SK-N-SH (cell line): ENCODE results near the gene EBF4. TPM values are rescaled to one million over a fixed set of nuclear protein-coding genes. Genes with fewer than 3 reads are reported as not detected.

Source experiments
- CTCF ChIA-PET: fragments of 300-600, 350-600 bp; formaldehyde crosslinking; extraction: SDS; loops from one replicate; lab custom pipeline; 2021; lab: Yijun Ruan, JAX
- POLR2A ChIA-PET: fragments of 350-600 bp; sonication (Branson Sonifier 250); formaldehyde crosslinking; extraction: SDS; loops from one replicate; lab custom pipeline; 2020; ENCODE audit warnings: antibody characterized with exemption, inconsistent platforms; lab: Yijun Ruan, JAX
- DNase-seq: peaks from one replicate; pipeline ENCODE4 v3.0.0; 2012
- H2AFZ ChIP-seq: fragments of 200-600 bp; sonication (generic); 2 replicates; pipeline ENCODE4 v1.8.1; 2016; ENCODE audit warnings: antibody characterized with exemption, mild to moderate bottlenecking, low read depth
- H3F3A ChIP-seq: fragments of 200-600 bp; sonication (generic); replicated peaks from 2 replicates; pipeline ENCODE3; 2016; ENCODE audit warnings: antibody characterized with exemption, mild to moderate bottlenecking; ENCODE audit not compliant: insufficient read depth
- H3K27ac ChIP-seq, 2 experiments: fragments of 200-500 bp in 1 of 2; fragments of 200-600 bp in 1 of 2; sonication (Bioruptor generic) in 1 of 2; sonication (generic), shearing (Covaris generic) in 1 of 2; 2 replicates each; pipeline versions ENCODE4 v1.5.1 to v1.6.1; 2014 to 2016; ENCODE audit warnings: low read depth in 2 of 2, inconsistent platforms in 1 of 2, low read length in 1 of 2, mild to moderate bottlenecking in 1 of 2, mixed read lengths in 1 of 2
- H3K27me3 ChIP-seq: fragments of 200-600 bp; sonication (generic), shearing (Covaris generic); 2 replicates; pipeline ENCODE4 v1.6.1; 2016; ENCODE audit warnings: mixed run types; ENCODE audit not compliant: insufficient read depth
- H3K36me3 ChIP-seq, 2 experiments: fragments of 200-500 bp in 1 of 2; fragments of 200-600 bp in 1 of 2; sonication (Bioruptor generic) in 1 of 2; sonication (generic) in 1 of 2; replicated peaks in 1 of 2; 2 replicates each; pipeline versions ENCODE3 to v1.5.1; 2014 to 2016; ENCODE audit warnings: low read length in 1 of 2, mild to moderate bottlenecking in 1 of 2; ENCODE audit not compliant: insufficient read depth in 2 of 2, control insufficient read depth in 1 of 2
- H3K4me1 ChIP-seq, 2 experiments: fragments of 200-500 bp in 1 of 2; fragments of 200-600 bp in 1 of 2; sonication (Bioruptor generic) in 1 of 2; sonication (generic), shearing (Covaris generic) in 1 of 2; 2 replicates each; pipeline versions ENCODE4 v1.5.1 to v1.6.1; 2014 to 2016; ENCODE audit warnings: low read depth in 1 of 2, low read length in 1 of 2, mixed run types in 1 of 2; ENCODE audit not compliant: insufficient read depth in 2 of 2, control insufficient read depth in 1 of 2
- H3K4me2 ChIP-seq: fragments of 200-600 bp; sonication (generic), shearing (Covaris generic); 2 replicates; pipeline ENCODE4 v1.6.1; 2017; ENCODE audit warnings: mixed run types
- H3K4me3 ChIP-seq, 2 experiments: fragments of 200-500 bp in 1 of 2; fragments of 200-600 bp in 1 of 2; sonication (Bioruptor generic) in 1 of 2; sonication (generic), shearing (Covaris generic) in 1 of 2; 2 replicates each; pipeline versions ENCODE4 v1.5.1 to v1.8.1; 2014 to 2016; ENCODE audit warnings: low read depth in 2 of 2, inconsistent platforms in 1 of 2, low read length in 1 of 2, mild to moderate bottlenecking in 1 of 2, mixed read lengths in 1 of 2, moderate library complexity in 1 of 2
- H3K79me2 ChIP-seq: fragments of 200-600 bp; sonication (generic); 2 replicates; pipeline ENCODE4 v1.8.1; 2017; ENCODE audit warnings: mild to moderate bottlenecking; ENCODE audit not compliant: insufficient read depth
- H3K9ac ChIP-seq: fragments of 200-600 bp; sonication (generic); 2 replicates; pipeline ENCODE4 v1.6.1; 2017; ENCODE audit warnings: mixed run types
- H3K9me2 ChIP-seq: fragments of 200-600 bp; sonication (generic); 2 replicates; pipeline ENCODE4 v1.6.1; 2017; ENCODE audit warnings: mixed run types
- H3K9me3 ChIP-seq: fragments of 200-600 bp; sonication (generic); 2 replicates; pipeline ENCODE4 v1.6.1; 2017; ENCODE audit warnings: mixed run types, mild to moderate bottlenecking, moderate library complexity
- H4K20me1 ChIP-seq: fragments of 200-600 bp; sonication (generic); 2 replicates; pipeline ENCODE4 v1.6.1; 2017; ENCODE audit warnings: mild to moderate bottlenecking, mixed run types; ENCODE audit not compliant: insufficient read depth
- CHD2 ChIP-seq: fragments of 150-350 bp; IDR thresholded peaks from 2 replicates; pipeline ENCODE4 v1.6.1; 2018; ENCODE audit warnings: low read length; ENCODE audit not compliant: partially characterized antibody
- ELF1 ChIP-seq: IDR thresholded peaks from 2 replicates; pipeline ENCODE4 v1.4.0; 2012
- FOSL2 ChIP-seq: IDR thresholded peaks from 2 replicates; pipeline ENCODE4 v1.4.0; 2012; ENCODE audit warnings: low read depth, mild to moderate bottlenecking, moderate library complexity, borderline replicate concordance
- FOXM1 ChIP-seq: IDR thresholded peaks from 2 replicates; pipeline ENCODE4 v1.4.0; 2012; ENCODE audit warnings: low read depth, mild to moderate bottlenecking
- JUND ChIP-seq: IDR thresholded peaks from 2 replicates; pipeline ENCODE4 v1.4.0; 2012
- MEF2A ChIP-seq: IDR thresholded peaks from 2 replicates; pipeline ENCODE4 v1.4.0; 2012; ENCODE audit warnings: low read depth, borderline replicate concordance
- NRF1 ChIP-seq: IDR thresholded peaks from 2 replicates; pipeline ENCODE4 v1.6.1; 2012; ENCODE audit warnings: low read depth, mild to moderate bottlenecking, low read length
- POLR2AphosphoS5 ChIP-seq: IDR thresholded peaks from 2 replicates; pipeline ENCODE4 v1.6.1; 2012; ENCODE audit warnings: low read depth, low read length
- RAD21 ChIP-seq: IDR thresholded peaks from 2 replicates; pipeline ENCODE4 v1.6.1; 2012; ENCODE audit warnings: mild to moderate bottlenecking, low read length
- RCOR1 ChIP-seq: fragments of 150-350 bp; IDR thresholded peaks from 2 replicates; pipeline ENCODE4 v1.6.1; 2017; ENCODE audit warnings: antibody characterized with exemption, low read length
- SIN3A ChIP-seq: IDR thresholded peaks from 2 replicates; pipeline ENCODE4 v1.6.1; 2012; ENCODE audit warnings: low read depth, mild to moderate bottlenecking, low read length, moderate library complexity, borderline replicate concordance
- SMC3 ChIP-seq: IDR thresholded peaks from 2 replicates; pipeline ENCODE4 v1.6.1; 2012; ENCODE audit warnings: low read depth, low read length, improper control_type of control experiment
- TCF12 ChIP-seq: IDR thresholded peaks from 2 replicates; pipeline ENCODE4 v1.4.0; 2012
- TEAD4 ChIP-seq: IDR thresholded peaks from 2 replicates; pipeline ENCODE4 v1.4.0; 2012; ENCODE audit warnings: mild to moderate bottlenecking, borderline replicate concordance; ENCODE audit not compliant: insufficient read depth
- YY1 ChIP-seq: IDR thresholded peaks from 2 replicates; pipeline ENCODE4 v1.4.0; 2012; ENCODE audit warnings: low read depth, mild to moderate bottlenecking
- WGBS: methylation state at CpG from one replicate; pipeline ENCODE4 v1.1.6; 2017; ENCODE audit warnings: low lambda C conversion rate; 5-methylcytosine and 5-hydroxymethylcytosine counted together
- polyA plus RNA-seq, 3 experiments: library from polyadenylated mRNA; depleted of rRNA; stranded (reverse); fragments of >200 nt; gene quantifications; 2 replicates each; pipeline ENCODE4 v1.2.3, GENCODE V29; 2012
- TF ChIP-seq, protein P1 (sequence below): IDR thresholded peaks from 2 replicates; pipeline ENCODE4 v1.6.1; 2012; ENCODE audit warnings: mild to moderate bottlenecking, low read depth, low read length, moderate library complexity
- TF ChIP-seq, protein P2 (sequence below): IDR thresholded peaks from 2 replicates; pipeline ENCODE4 v1.4.0; 2012; ENCODE audit warnings: low read depth, borderline replicate concordance
- TF ChIP-seq, protein P3 (sequence below): IDR thresholded peaks from 2 replicates; pipeline ENCODE4 v1.4.0; 2012; ENCODE audit warnings: low read depth, borderline replicate concordance

EBF4 gene
- polyA plus RNA-seq, 1 of the 3 experiments (the other 2 are of a cell fraction): 20.6 TPM

DNA sequence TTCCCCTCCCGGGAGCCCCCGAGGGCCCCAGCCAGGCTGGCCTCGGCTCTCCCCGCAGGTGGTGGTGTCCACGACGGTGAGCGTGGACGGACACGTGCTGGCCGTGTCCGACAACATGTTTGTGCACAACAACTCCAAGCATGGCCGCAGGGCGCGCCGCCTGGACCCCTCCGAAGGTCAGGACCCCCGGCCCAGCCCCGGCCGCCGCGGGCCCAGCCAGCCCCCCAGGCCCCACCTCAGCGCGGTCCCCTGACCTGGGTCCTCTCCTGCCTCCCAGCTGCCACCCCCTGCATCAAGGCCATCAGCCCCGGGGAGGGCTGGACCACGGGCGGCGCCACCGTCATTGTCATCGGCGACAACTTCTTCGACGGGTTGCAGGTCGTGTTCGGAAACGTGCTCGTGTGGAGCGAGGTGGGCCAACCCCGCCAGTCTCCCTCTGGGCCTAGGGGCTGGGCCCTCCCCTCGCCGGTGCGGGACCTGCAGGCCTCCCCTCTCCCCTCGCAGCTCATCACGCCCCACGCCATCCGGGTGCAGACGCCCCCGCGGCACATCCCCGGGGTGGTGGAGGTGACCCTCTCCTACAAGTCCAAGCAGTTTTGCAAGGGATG is 56.9 kb downstream of the EBF4 start:
- Histone ChIP-seq H2AFZ (no peak overlapping the region), H3K36me3 (no peaks in the 10 kb centered on the region), H3K27me3 (no peaks in the 10 kb centered on the region), H3K9ac (no peak overlapping the region), H3K9me3 (no peaks in the 10 kb centered on the region), H3K9me2 (no peaks in the 10 kb centered on the region), H3K79me2 (no peaks in the 10 kb centered on the region), H3F3A (no peaks in the 10 kb centered on the region), H3K4me1 (no peaks in the 10 kb centered on the region), H3K4me2 (no peak overlapping the region), H4K20me1 (no peaks in the 10 kb centered on the region), H3K27ac (no peak overlapping the region), H3K4me3 (no peak overlapping the region)
- POLR2A ChIA-PET: no interaction called here
- 93% methylated on average over 31 of the region's 49 CpGs for WGBS
- DNase-seq: no peak
- TF ChIP-seq RAD21 (no peak), TEAD4 (no peak), POLR2AphosphoS5 (no peak), JUND (no peak), FOSL2 (no peak), NRF1 (no peak), RCOR1 (no peak), TCF12 (no peak), MEF2A (no peak), YY1 (no peak)
- TF ChIP-seq, protein P1, sequence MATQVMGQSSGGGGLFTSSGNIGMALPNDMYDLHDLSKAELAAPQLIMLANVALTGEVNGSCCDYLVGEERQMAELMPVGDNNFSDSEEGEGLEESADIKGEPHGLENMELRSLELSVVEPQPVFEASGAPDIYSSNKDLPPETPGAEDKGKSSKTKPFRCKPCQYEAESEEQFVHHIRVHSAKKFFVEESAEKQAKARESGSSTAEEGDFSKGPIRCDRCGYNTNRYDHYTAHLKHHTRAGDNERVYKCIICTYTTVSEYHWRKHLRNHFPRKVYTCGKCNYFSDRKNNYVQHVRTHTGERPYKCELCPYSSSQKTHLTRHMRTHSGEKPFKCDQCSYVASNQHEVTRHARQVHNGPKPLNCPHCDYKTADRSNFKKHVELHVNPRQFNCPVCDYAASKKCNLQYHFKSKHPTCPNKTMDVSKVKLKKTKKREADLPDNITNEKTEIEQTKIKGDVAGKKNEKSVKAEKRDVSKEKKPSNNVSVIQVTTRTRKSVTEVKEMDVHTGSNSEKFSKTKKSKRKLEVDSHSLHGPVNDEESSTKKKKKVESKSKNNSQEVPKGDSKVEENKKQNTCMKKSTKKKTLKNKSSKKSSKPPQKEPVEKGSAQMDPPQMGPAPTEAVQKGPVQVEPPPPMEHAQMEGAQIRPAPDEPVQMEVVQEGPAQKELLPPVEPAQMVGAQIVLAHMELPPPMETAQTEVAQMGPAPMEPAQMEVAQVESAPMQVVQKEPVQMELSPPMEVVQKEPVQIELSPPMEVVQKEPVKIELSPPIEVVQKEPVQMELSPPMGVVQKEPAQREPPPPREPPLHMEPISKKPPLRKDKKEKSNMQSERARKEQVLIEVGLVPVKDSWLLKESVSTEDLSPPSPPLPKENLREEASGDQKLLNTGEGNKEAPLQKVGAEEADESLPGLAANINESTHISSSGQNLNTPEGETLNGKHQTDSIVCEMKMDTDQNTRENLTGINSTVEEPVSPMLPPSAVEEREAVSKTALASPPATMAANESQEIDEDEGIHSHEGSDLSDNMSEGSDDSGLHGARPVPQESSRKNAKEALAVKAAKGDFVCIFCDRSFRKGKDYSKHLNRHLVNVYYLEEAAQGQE: no peak
- CTCF ChIA-PET: no interaction called here

DNA sequence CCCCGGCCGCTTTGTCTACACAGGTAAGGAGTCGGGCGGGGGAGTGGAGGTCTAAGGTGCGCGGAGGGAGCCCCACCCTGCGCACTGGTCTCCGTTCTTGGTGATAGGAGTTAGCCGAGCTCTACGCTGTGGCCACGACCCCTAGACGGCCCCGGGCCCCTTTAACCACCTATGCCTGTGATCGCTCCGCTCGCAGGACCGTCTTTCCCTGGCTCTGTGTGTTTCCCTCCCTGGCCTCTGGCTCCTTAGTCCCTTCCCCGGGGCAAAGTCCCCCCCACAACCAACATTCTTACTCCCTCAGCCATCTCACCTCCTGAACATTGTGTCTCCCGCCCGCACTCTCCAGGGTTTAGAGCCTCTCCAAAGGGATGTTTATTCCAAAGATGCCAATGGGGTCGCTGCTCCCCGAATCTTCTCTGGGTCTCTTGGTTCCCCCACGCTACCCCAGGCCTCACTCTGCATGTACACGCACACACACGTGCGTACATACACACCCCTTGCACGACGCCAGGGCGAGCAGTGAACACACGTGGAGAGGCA is 57.4 kb downstream of the EBF4 start:
- Histone ChIP-seq H3K27ac (no peak overlapping the region), H3F3A (no peaks in the 10 kb centered on the region), H2AFZ (no peak overlapping the region), H3K27me3 (no peaks in the 10 kb centered on the region), H3K4me3 (no peak overlapping the region), H3K4me1 (no peaks in the 10 kb centered on the region), H3K9me3 (no peaks in the 10 kb centered on the region), H3K4me2 (no peak overlapping the region), H3K79me2 (no peaks in the 10 kb centered on the region), H3K9me2 (no peaks in the 10 kb centered on the region), H4K20me1 (no peaks in the 10 kb centered on the region), H3K36me3 (no peaks in the 10 kb centered on the region), H3K9ac (no peak overlapping the region)
- no peak for DNase-seq
- POLR2A ChIA-PET: no interaction called here
- WGBS: 90% methylated on average over 24 of the region's 30 CpGs
- CTCF ChIA-PET: no interaction called here
- TF ChIP-seq, protein P2, sequence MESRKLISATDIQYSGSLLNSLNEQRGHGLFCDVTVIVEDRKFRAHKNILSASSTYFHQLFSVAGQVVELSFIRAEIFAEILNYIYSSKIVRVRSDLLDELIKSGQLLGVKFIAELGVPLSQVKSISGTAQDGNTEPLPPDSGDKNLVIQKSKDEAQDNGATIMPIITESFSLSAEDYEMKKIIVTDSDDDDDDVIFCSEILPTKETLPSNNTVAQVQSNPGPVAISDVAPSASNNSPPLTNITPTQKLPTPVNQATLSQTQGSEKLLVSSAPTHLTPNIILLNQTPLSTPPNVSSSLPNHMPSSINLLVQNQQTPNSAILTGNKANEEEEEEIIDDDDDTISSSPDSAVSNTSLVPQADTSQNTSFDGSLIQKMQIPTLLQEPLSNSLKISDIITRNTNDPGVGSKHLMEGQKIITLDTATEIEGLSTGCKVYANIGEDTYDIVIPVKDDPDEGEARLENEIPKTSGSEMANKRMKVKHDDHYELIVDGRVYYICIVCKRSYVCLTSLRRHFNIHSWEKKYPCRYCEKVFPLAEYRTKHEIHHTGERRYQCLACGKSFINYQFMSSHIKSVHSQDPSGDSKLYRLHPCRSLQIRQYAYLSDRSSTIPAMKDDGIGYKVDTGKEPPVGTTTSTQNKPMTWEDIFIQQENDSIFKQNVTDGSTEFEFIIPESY: no peak
- TF ChIP-seq, protein P1: no peak
- TF ChIP-seq ELF1 (no peak), MEF2A (no peak), POLR2AphosphoS5 (no peak), FOXM1 (no peak), SIN3A (no peak), CHD2 (no peak), SMC3 (no peak)
- TF ChIP-seq, protein P3, sequence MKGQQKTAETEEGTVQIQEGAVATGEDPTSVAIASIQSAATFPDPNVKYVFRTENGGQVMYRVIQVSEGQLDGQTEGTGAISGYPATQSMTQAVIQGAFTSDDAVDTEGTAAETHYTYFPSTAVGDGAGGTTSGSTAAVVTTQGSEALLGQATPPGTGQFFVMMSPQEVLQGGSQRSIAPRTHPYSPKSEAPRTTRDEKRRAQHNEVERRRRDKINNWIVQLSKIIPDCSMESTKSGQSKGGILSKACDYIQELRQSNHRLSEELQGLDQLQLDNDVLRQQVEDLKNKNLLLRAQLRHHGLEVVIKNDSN: no peak
